Lower leg skin (tissue), 4 donors: ENCODE data around the gene AIMP1. TPM values are rescaled to one million over a fixed set of nuclear protein-coding genes. Genes with fewer than 3 reads are reported as not detected.
"Not testable (repeated sequence)": the region's sequence is repeated elsewhere in the genome, so short reads cannot be mapped to it uniquely, and the experiment has no call there.

Source experiments
- DNase-seq, 2 donors: peaks; one replicate each; pipeline ENCODE4 v3.0.0-alpha.2; 2019; ENCODE audit warnings: low spot score in 2 of 2
- H3K4me3 ChIP-seq: fragments of 200-600 bp; sonication (generic); 2 replicates; pipeline ENCODE4 v1.5.1; 2017; ENCODE audit warnings: mild to moderate bottlenecking, low read depth; ENCODE audit not compliant: poor library complexity, severe bottlenecking
- CTCF ChIP-seq, 3 donors: fragments of 450-650 bp; IDR thresholded peaks; one replicate each; pipeline ENCODE4 v1.5.1; 2016; ENCODE audit warnings: antibody characterized with exemption in 3 of 3, mild to moderate bottlenecking in 3 of 3, moderate library complexity in 2 of 3
- POLR2A ChIP-seq, 2 donors: fragments of 450-650 bp; IDR thresholded peaks; one replicate each; pipeline ENCODE4 v1.6.1; 2016 to 2017; ENCODE audit warnings: antibody characterized with exemption in 2 of 2, mild to moderate bottlenecking in 1 of 2, moderate library complexity in 1 of 2
- WGBS, 2 donors: methylation state at CpG; one replicate each; pipeline ENCODE4 v1.1.5; 2018; 5-methylcytosine and 5-hydroxymethylcytosine counted together
- intact Hi-C: fragments of 100-400 bp; cut with DNase I; formaldehyde crosslinking; loops from one replicate; pipeline ENCODE4 v1.15.0; 2023; ENCODE audit warnings: low total_unique reads
- total RNA-seq, 4 donors: library from RNA; depleted of rRNA; stranded (reverse); fragments of >200 nt; gene quantifications; one replicate each; pipeline ENCODE4 v1.1.0, GENCODE V29; 2016

The AIMP1 gene
- total RNA-seq, 4 donors from 2014 or later, result 14.9 to 25.0 (median 18.6) TPM

- TF ChIP-seq CTCF (IDR thresholded peaks at IDR 0.05), result no peak
- TF ChIP-seq POLR2A (IDR thresholded peaks at IDR 0.05), result no peak
Measured at GRCh38 chr4:106380179-106380578, 63.8 kb downstream of the AIMP1 start.

GRCh38 chr4:106384878-106385277, 68.5 kb downstream of the AIMP1 start:
- WGBS, 2 donors, result 86 to 94% methylated on average over 2 to 3 of the region's 3 CpGs
- H3K4me3 ChIP-seq, result no peak overlapping the region
- no peak for TF ChIP-seq POLR2A (IDR thresholded peaks at IDR 0.05)
- no peak for TF ChIP-seq CTCF (IDR thresholded peaks at IDR 0.05)
- no peak for DNase-seq
- intact Hi-C loops, result no loop called here

More at GRCh38 chr4:106380179-106380578, 63.8 kb downstream of the AIMP1 start:
- no peak overlapping the region for H3K4me3 ChIP-seq
- no peak for DNase-seq
- intact Hi-C loops, result no loop called here

- DNase-seq, result no peak
- intact Hi-C loops, result no loop called here
- TF ChIP-seq CTCF (IDR thresholded peaks at IDR 0.05), result no peak
- TF ChIP-seq POLR2A (IDR thresholded peaks at IDR 0.05), result no peak
- 86 to 89% methylated on average over 5 to 6 of the region's 6 CpGs for WGBS, 2 donors
- H3K4me3 ChIP-seq, result no peak overlapping the region
Measured at GRCh38 chr4:106385853-106386393, 69.6 kb downstream of the AIMP1 start.

GRCh38 chr4:106395582-106395981, 79.2 kb downstream of the AIMP1 start:
- no peak for DNase-seq
- WGBS, 2 donors, result 86 to 93% methylated on average over 2 of the region's 2 CpGs
- no peak for TF ChIP-seq CTCF (IDR thresholded peaks at IDR 0.05)
- no peak for TF ChIP-seq POLR2A (IDR thresholded peaks at IDR 0.05)
- H3K4me3 ChIP-seq, result no peak overlapping the region
- intact Hi-C loops, result no loop called here

- DNase-seq, intact Hi-C loops, H3K4me3 ChIP-seq: not testable (repeated sequence)
- WGBS, 2 donors, result 80 to 87% methylated on average over 4 of the region's 4 CpGs
Measured at GRCh38 chr4:106398898-106399297, 82.5 kb downstream of the AIMP1 start.

Other genes starting within 250 kb of the AIMP1 start
- 10 to 100 TPM; 15.6 to 29.9 (median 21.8) TPM for gene TBCK, start 341 bp upstream of the AIMP1 start, total RNA-seq
- not detected for gene GIMD1, start 52.2 kb downstream of the AIMP1 start, total RNA-seq